ENCODE data around the gene DYRK1A.

Gene DYRK1A

DNA sequence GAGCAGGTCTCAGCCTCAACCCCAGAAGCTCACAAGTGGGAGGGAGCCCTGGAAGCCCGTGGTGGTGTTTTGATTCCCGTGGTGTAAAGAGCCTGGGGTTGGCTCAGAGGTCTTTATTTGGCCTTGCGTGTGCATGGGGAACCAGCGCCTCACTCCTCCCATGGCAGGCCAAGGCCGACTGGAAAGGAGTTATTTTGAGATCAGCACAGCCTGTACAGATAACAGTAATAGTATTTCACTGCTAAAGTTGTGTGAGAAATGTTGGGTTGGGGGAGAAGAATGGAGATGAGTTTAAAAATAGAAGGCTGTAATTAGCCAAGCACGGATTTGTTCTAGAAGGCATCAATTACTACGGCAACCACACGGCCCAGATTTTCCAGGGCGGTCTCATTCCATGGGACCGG is 186.5 kb downstream of the DYRK1A start:
- Mint-ChIP-seq H3K4me1 (peaks cover 10% of the 10 kb centered on the region), H3K4me3 (no peak overlapping the region), H3K27me3 (peaks cover 31% of the 10 kb centered on the region), H3K36me3 (no peaks in the 10 kb centered on the region), H3K27ac (no peak overlapping the region), H3K9me3 (no peaks in the 10 kb centered on the region)
- no peak for ATAC-seq

DNA sequence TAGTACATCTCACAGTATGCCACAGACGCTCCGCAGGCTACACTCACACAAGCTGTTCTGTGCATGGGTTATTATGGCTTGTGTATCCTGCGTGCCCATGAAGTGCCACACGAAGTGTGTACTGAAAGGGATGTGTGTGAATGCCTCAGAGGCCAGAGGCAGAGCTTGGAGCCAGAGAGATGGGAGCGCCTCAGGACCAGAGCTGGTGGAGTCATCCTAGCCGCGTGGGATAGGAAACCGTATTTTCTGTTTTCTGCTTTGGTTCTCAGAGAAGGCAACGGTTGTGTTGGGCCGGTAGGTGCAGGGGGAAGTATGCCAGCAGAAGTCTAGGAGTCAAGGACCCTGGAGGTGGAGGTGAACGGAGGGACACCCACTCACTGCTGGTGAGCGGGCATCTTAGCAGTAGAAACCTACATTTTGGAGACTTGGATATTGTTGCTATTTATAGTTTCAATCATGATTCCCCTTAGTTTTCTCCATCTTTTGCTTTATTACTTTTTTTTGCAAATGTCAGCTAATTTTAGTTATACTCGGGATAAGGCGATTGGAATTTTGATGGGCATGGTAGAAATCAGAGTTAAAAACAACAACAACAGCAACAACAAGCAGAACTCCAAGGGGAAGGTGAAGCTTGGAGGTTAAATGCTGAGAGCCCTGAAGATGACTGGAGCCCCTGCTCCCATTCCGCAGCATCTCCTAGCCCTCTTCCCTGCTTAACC is 188.2 kb downstream of the DYRK1A start:
- peaks cover 8% of the 10 kb centered on the region for H3K9me3 Mint-ChIP-seq
- H3K27ac Mint-ChIP-seq = no peak overlapping the region
- peaks cover 10% of the 10 kb centered on the region for H3K4me1 Mint-ChIP-seq
- no peak overlapping the region for H3K4me3 Mint-ChIP-seq
- H3K36me3 Mint-ChIP-seq = peaks cover 5% of the 10 kb centered on the region
- no peak for ATAC-seq
- H3K27me3 Mint-ChIP-seq = peaks cover 24% of the 10 kb centered on the region

DNA sequence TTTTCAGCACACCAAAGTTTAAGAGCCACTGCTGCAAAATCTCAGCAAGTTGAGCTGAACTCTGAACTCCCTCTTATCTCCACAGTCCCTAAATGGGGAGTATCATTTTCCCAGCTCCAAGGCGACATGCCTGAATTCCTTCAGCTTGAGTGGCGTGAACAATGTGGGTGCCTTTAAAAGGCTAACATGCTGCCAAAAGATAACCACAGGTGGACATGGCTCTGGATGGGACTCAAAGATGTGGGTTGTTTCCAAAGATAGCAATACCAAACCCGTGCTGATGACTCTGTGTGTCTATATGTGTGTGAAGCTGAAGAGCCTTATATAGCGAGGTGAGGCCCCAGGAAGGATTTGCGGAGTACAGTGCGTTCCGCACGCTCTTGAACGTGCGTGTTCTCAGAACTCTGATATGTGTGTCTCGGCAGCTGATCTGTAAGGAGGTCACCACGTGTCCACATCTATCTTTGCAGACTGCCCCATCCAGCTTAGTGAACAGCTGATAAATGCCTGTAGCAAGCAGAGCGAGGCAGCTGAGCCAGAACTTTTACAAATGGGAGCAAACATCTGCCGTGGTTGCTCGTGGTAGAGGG is 189.2 kb downstream of the DYRK1A start:
- Mint-ChIP-seq H3K27me3 (peaks cover 24% of the 10 kb centered on the region), H3K4me1 (peaks cover 10% of the 10 kb centered on the region), H3K4me3 (no peak overlapping the region), H3K36me3 (peaks cover 5% of the 10 kb centered on the region), H3K9me3 (peaks cover 8% of the 10 kb centered on the region), H3K27ac (no peak overlapping the region)
- ATAC-seq = no peak

DNA sequence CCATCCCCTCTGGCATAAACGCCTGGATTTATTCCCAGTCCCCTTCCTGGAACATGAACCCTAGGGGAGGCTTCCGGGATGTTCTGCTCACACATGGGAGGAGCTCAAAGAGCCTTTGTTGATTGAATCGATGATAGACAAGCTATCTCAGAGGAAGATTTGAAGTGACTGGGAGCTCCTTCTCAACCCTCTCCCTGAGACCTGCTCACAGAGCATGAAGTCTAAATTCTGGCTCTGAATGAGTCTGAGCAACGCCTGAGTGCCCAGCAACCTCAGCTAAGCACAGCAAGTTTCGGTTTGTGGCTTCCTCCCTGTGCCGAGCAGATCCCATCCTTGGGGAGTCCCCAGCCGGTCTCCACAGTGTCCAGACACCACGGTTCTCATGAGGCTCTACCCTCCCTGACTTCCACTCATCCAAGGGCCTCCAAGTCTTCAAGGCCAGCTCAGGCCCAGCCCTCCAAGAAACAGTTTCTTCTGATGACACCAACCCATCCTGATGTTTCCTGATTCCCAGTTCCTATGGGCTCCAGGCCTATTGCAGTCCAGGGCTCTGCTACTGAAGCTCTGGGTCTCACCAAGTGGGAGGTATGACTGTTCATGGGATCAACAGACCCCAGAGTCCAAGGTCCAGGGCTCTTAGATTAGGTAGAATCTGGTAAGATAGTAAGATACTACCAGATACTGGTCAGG is 190.8 kb downstream of the DYRK1A start:
- peak; percentile 97 for ATAC-seq
- Mint-ChIP-seq H3K4me3 (peak overlapping the region; percentile 14), H3K27ac (peak overlapping the region; percentile 39), H3K4me1 (peaks cover 10% of the 10 kb centered on the region), H3K27me3 (peaks cover 19% of the 10 kb centered on the region), H3K9me3 (peaks cover 8% of the 10 kb centered on the region), H3K36me3 (peaks cover 5% of the 10 kb centered on the region)

DNA sequence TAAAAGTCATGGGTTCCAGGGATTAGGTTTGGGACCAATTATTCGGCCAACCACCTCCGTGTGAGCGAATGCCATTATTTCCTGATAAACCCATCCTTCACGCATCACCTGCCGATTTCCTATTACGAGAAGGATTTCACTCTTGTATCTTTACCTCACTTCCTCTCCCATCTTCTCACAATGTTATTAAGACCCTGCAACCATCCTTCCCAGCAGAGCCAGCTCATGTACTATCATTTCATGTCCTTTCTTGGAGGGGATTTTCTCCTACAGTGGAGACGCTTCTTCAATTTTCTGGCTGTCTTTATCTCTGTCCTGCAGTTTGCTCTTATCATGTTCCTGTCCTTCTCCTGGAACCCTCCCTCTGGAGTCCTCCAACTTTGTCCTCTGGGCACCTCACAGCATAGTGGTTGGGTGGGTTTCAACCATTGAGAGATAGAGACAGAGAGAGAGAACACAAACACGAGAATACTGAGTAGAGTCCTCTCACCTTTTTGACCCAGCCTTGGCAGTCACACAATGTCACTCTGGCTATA is 192.2 kb downstream of the DYRK1A start:
- H3K4me3 Mint-ChIP-seq = no peak overlapping the region
- H3K9me3 Mint-ChIP-seq = peaks cover 8% of the 10 kb centered on the region
- peaks cover 8% of the 10 kb centered on the region for H3K27me3 Mint-ChIP-seq
- no peak overlapping the region for H3K27ac Mint-ChIP-seq
- ATAC-seq = no peak
- H3K36me3 Mint-ChIP-seq = peaks cover 5% of the 10 kb centered on the region
- H3K4me1 Mint-ChIP-seq = peaks cover 10% of the 10 kb centered on the region

DNA sequence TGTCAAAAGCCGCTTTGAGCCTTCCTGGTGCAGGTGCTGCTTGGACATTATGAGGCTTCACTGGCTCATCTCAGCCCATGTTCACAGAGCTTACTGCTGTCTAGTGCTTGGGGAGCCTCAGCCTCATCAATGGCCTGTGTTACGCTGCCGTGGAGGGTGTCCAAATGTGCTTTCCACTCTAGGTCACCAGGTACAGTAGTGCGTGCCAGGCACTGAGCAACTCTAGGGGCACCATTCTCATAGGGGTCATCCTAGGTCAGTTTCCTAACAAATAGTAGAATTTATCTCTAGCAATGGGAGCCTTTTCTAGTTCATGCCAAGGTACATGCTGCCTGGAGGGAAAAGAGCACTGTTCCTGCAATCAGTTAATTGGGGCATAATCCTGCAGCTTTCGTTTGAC is 193.8 kb downstream of the DYRK1A start:
- H3K27me3 Mint-ChIP-seq = peaks cover 7% of the 10 kb centered on the region
- H3K4me1 Mint-ChIP-seq = peaks cover 22% of the 10 kb centered on the region
- peaks cover 8% of the 10 kb centered on the region for H3K9me3 Mint-ChIP-seq
- peaks cover 5% of the 10 kb centered on the region for H3K36me3 Mint-ChIP-seq
- H3K4me3 Mint-ChIP-seq = no peak overlapping the region
- ATAC-seq = no peak
- no peak overlapping the region for H3K27ac Mint-ChIP-seq

DNA sequence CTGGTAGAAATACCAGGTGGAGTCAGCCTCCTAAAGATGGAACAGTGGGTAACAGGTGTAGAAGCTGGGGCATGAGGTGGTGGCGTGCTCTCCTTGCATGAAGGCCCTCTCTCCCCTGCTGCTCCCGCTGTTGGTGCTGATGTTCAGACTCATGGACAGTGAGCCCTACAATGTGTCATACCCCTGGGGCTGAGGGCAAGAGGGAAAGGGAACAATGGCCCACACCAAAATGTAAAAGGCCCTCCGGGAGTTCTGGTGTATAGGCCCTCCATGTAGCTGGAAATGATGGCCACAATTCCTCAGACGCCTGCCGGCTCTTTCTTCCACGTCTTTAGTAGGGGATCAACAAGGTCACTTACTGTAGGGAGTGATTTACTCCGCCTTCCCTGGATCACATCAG is 194.9 kb downstream of the DYRK1A start:
- Mint-ChIP-seq H3K4me3 (no peak overlapping the region), H3K27ac (no peak overlapping the region), H3K4me1 (peaks cover 26% of the 10 kb centered on the region), H3K36me3 (peaks cover 5% of the 10 kb centered on the region), H3K27me3 (no peaks in the 10 kb centered on the region), H3K9me3 (peaks cover 8% of the 10 kb centered on the region)
- no peak for ATAC-seq

DNA sequence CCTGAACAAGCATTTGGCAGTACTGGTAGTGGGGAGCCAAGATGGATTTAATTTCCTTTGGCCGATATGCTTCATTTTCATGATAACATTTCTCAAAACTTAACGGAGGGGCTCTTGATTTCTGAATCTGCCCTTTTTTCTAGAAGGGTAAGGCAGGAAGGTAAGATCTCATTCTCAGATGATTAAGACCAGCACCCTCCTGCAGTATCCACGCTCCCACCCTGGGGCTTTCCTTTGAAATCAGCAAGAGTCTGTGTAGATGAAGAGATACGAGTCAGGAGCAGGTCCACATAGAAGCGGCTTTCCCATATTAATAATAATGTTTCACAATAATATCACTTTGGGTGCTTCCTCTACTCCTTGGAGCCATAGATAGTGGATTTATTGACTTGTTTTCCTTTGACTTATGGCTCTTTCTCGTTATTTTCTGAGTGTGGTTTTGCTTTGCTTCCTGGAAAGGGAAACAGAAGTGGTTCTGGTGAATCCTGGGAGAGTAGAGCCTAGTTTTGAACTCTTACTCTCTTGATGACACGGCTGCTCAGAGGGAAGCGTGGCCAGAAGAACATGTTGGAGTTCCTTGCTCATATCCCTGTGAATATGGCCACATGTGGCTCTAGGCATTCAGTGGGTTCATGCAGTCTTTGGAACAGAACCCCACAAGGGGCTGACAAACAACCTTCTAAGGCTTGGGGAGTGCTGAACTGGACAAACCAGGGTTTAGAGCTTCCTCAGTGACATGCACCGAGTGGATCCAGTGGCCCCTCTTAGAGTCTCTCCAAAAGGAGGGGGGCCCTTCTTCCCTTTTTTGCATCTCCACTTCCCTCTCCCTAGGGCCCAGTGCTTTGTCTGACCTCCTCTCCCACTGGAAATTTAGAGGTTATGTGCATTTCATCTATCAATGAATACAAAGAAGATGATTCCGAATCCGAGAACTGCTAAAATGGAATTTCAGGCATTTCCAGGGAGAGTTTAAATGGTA is 195.7 kb downstream of the DYRK1A start:
- peaks cover 21% of the 10 kb centered on the region for H3K4me1 Mint-ChIP-seq
- H3K4me3 Mint-ChIP-seq = peak overlapping the region; percentile 97
- no peak for ATAC-seq
- peak overlapping the region; percentile 91 for H3K27ac Mint-ChIP-seq
- H3K27me3 Mint-ChIP-seq = no peaks in the 10 kb centered on the region
- H3K36me3 Mint-ChIP-seq = peaks cover 5% of the 10 kb centered on the region
- H3K9me3 Mint-ChIP-seq = peaks cover 8% of the 10 kb centered on the region

DNA sequence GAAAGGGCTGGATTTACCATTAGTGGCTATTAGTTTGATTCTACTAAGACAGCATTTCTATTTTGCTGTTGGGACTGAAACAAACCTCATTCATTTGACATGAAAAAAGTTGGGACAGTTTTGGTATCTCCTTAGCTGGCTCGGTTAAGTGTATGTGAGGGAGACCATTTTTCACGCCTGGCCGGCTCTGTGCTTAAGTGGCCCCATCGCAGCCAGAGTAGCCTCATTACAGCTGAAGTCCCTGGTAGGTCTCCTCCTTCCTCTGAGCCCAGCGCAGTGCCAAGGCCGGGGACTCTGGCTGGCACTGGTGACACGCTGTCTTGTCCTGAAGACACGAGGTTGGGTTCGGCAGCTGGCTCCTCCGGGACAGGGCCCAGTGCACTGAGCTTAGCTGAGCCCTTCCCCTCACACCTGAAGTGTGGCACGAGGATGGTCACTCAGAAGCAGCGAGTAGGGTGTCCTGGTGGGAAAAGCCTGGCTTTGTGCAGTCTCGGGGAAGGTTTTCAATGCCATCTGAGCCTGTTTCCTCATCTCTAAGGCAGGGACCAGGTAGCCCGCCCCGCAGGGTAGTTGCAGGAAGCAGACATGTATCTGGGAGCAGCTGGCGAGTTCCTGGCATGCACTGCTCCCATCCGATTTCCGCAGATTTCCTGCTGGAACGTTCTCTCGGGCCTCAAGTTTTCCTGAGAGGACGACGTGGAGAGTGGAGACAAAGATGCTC is 196.5 kb downstream of the DYRK1A start:
- Mint-ChIP-seq H3K36me3 (peaks cover 5% of the 10 kb centered on the region), H3K9me3 (peaks cover 8% of the 10 kb centered on the region)

DNA sequence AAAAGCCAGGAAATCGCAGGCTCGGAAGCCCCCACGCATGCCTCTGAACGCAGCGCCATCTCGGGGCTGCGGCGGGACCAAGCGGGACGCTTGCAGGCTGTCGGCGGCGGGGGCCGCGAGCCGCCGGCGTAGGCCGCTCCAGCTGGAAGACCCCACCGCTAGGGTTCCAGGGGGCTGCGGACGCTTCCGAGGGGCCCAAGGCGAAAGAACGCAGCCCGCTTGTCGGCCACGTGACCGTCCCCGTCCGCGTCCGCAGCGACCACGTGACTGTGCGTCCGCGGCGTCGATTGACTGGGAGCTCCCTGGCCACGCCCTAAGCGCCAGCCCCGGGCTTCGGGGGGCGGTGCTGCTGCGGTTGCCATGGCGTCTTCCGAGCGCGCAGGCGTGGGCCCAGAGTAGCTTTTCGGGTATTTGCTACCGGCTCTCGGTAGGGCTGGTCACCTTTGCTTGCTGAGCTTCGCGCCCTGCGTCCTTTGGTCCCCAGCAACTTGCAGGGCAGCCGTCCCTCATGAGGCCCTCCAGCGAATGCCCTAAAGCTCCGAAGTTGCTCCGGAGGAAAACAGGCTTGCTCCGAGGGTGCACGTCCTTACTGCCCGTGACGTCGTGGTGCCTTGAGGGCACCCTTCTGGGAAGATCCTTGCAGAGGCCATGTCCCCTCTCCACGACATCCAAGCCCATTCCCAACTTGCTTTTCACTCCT is 197.2 kb downstream of the DYRK1A start:
- Mint-ChIP-seq H3K9me3 (peaks cover 4% of the 10 kb centered on the region), H3K27me3 (no peaks in the 10 kb centered on the region), H3K27ac (peak overlapping the region; percentile 91), H3K36me3 (peaks cover 3% of the 10 kb centered on the region), H3K4me3 (peak overlapping the region; percentile 97), H3K4me1 (peaks cover 16% of the 10 kb centered on the region)
- peak; percentile 98 for ATAC-seq

More for the DNA sequence above, 196.5 kb downstream of the DYRK1A start:
- Mint-ChIP-seq H3K4me3 (peak overlapping the region; percentile 97), H3K27me3 (no peaks in the 10 kb centered on the region), H3K27ac (peak overlapping the region; percentile 91), H3K4me1 (peaks cover 16% of the 10 kb centered on the region)
- ATAC-seq = peak; percentile 9

DNA sequence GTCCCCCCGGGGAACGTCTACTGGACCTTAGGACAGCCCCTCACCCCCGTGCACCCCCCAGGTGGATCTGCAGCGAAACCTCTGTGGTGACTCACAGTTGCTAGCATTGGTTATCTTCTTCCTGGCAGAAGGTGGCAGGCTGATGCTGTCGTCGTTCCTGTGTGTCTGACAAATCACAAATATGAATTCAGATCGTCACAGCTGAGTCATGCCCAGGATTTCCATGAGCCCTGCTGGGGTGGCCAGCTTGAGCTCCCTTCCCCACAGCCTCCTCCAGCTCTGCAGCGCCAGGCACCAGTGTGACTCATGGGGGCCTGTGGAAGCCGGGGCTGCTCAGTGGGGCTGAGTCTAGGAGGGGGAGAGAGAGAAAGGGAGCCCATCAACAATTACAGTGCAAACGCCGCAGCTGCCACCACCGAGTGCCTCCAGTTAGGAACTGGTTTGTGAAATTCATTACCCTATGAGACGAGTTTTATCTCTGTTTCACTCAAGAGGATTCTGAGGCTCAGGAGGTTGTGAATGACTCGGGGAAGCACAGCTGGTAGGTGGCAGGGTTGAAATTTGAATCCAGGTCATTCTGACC is 197.9 kb downstream of the DYRK1A start:
- Mint-ChIP-seq H3K36me3 (no peaks in the 10 kb centered on the region), H3K4me3 (peak overlapping the region; percentile 97), H3K27me3 (no peaks in the 10 kb centered on the region), H3K9me3 (no peaks in the 10 kb centered on the region), H3K27ac (peak overlapping the region; percentile 91), H3K4me1 (peaks cover 16% of the 10 kb centered on the region)
- ATAC-seq = peak; percentile 78

DNA sequence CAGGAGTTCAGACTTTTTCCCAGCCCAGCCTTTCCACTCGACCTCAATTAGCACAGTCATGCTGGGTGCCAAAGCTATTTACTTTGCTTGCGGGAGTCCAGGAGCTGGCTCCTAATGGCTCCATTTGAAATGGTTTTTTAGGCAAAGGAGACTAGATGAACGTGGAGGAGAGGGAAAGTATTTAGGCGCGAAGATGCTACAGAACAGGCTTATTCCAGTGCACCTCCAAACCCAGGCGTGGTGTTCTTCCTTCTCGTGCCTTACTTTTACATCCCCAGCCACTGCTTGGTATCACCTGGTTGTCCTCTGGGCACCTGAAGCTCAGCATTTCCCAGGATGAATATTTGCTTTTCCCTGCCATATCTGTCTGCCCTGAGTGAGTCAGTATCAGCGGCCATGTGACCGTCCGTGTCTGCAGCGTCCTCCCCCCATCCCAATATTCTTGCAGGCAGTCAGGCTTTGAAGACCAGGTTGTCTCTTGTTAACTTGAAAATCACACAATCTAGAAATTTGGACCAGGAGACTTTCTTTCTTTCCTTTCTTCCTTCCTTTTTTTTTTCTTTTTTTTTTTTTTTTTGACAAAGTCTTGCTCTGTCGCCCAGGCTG is 198.5 kb downstream of the DYRK1A start:
- H3K4me1 Mint-ChIP-seq = peaks cover 16% of the 10 kb centered on the region
- H3K9me3 Mint-ChIP-seq = no peaks in the 10 kb centered on the region
- H3K4me3 Mint-ChIP-seq = peak overlapping the region; percentile 4
- no peaks in the 10 kb centered on the region for H3K27me3 Mint-ChIP-seq
- H3K27ac Mint-ChIP-seq = peak overlapping the region; percentile 91
- ATAC-seq = no peak
- H3K36me3 Mint-ChIP-seq = no peaks in the 10 kb centered on the region

Data from stimulated activated memory B cell treated with anti-CD40 and anti-IgM and Interleukin-4, amounts not matched to agents 10 μg/mL and 1 μg/mL and 100 μg/mL, for 72 hours (primary cell).